ENCODE results near the gene UQCRC2.

- TF ChIP-seq, protein P1, sequence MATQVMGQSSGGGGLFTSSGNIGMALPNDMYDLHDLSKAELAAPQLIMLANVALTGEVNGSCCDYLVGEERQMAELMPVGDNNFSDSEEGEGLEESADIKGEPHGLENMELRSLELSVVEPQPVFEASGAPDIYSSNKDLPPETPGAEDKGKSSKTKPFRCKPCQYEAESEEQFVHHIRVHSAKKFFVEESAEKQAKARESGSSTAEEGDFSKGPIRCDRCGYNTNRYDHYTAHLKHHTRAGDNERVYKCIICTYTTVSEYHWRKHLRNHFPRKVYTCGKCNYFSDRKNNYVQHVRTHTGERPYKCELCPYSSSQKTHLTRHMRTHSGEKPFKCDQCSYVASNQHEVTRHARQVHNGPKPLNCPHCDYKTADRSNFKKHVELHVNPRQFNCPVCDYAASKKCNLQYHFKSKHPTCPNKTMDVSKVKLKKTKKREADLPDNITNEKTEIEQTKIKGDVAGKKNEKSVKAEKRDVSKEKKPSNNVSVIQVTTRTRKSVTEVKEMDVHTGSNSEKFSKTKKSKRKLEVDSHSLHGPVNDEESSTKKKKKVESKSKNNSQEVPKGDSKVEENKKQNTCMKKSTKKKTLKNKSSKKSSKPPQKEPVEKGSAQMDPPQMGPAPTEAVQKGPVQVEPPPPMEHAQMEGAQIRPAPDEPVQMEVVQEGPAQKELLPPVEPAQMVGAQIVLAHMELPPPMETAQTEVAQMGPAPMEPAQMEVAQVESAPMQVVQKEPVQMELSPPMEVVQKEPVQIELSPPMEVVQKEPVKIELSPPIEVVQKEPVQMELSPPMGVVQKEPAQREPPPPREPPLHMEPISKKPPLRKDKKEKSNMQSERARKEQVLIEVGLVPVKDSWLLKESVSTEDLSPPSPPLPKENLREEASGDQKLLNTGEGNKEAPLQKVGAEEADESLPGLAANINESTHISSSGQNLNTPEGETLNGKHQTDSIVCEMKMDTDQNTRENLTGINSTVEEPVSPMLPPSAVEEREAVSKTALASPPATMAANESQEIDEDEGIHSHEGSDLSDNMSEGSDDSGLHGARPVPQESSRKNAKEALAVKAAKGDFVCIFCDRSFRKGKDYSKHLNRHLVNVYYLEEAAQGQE (IDR thresholded peaks at IDR 0.05; ENCODE audit: low read depth, low read length), result no peak
- TF ChIP-seq CTCF (IDR thresholded peaks at IDR 0.05) (no peak), NFIC (IDR thresholded peaks at IDR 0.05; ENCODE audit: borderline replicate concordance) (no peak), TCF12 (IDR thresholded peaks at IDR 0.05) (no peak), RAD21 (IDR thresholded peaks at IDR 0.05; ENCODE audit: low read length) (no peak), GATA2 (CRISPR knock-in tag; IDR thresholded peaks at IDR 0.05) (no peak), NRF1 (IDR thresholded peaks at IDR 0.05; ENCODE audit: low read depth, low read length) (no peak), ZBTB33 (IDR thresholded peaks at IDR 0.05; ENCODE audit: borderline replicate concordance, low read depth) (no peak), YY1 (IDR thresholded peaks at IDR 0.05; ENCODE audit: low read depth) (no peak), JUND (IDR thresholded peaks at IDR 0.05) (no peak), POLR2AphosphoS5 (IDR thresholded peaks at IDR 0.05; ENCODE audit: low read depth, low read length) (no peak), EZH2phosphoT487 (IDR thresholded peaks at IDR 0.05; ENCODE audit: borderline replicate concordance, low read depth) (no peak), USF1 (IDR thresholded peaks at IDR 0.05; ENCODE audit: borderline replicate concordance, low read depth) (no peak)
- TF ChIP-seq, protein P2, sequence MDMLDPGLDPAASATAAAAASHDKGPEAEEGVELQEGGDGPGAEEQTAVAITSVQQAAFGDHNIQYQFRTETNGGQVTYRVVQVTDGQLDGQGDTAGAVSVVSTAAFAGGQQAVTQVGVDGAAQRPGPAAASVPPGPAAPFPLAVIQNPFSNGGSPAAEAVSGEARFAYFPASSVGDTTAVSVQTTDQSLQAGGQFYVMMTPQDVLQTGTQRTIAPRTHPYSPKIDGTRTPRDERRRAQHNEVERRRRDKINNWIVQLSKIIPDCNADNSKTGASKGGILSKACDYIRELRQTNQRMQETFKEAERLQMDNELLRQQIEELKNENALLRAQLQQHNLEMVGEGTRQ (IDR thresholded peaks at IDR 0.05; ENCODE audit: borderline replicate concordance, low read depth, low read length), result no peak
Measured at GRCh38 chr16:21949713-21950260, 3.4 kb upstream of the UQCRC2 start.
